ENCODE measurements around the gene CZIB.
"Not testable (repeated sequence)": the region's sequence is repeated elsewhere in the genome, so short reads cannot be mapped to it uniquely, and the experiment has no call there.

The CZIB gene

DNA sequence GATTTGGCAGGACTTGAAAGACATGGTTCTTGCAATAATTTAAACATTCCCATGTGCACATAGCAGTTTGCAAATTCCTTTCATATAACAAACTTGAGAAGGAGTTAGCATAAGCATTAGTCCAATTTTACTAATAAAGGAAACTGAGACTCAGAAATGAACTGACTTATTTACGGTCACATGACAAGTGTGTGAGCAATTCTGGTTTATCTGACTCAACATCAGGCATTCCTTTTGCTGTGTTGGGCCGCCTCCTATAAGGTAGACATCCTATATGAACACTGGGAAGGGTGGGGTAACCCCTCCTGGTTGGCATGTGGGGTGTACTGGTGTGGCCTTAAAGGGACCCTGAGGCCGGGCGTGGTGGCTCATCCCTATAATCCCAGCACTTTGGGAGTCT, 32.3 kb downstream of the CZIB start:
- peak; percentile 35 for DNase-seq (ENCODE audit: low read depth)

GRCh38 chr1:53187401-53187800, 33.0 kb downstream of the CZIB start:
- DNase-seq (ENCODE audit: low read depth), result peak; percentile 32

GRCh38 chr1:53186533-53186932, 33.9 kb downstream of the CZIB start:
- peak; percentile 47 for DNase-seq (ENCODE audit: low read depth)

DNA sequence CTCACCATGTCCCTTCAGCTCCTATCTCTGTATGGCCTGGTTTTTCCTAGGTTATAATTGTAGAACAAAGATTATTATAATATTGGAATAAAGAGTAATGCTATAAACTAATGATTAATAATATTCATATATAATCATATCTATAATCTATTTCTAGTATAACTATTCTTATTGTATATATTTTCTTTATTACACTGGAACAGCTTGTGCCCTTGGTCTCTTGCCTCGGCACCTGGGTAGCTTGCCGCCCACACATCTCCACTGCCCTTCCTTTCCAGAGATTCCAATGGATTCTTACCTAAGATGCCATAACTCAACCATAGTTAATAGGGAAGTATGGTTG, 34.5 kb downstream of the CZIB start:
- not testable (repeated sequence) for DNase-seq (ENCODE audit: low read depth)

- peak; percentile 93 for DNase-seq (ENCODE audit: low read depth)
Observed at GRCh38 chr1:53183095-53183990, 37.1 kb downstream of the CZIB start.

GRCh38 chr1:53182716-53183094, 37.7 kb downstream of the CZIB start:
- DNase-seq (ENCODE audit: low read depth), result no peak

DNA sequence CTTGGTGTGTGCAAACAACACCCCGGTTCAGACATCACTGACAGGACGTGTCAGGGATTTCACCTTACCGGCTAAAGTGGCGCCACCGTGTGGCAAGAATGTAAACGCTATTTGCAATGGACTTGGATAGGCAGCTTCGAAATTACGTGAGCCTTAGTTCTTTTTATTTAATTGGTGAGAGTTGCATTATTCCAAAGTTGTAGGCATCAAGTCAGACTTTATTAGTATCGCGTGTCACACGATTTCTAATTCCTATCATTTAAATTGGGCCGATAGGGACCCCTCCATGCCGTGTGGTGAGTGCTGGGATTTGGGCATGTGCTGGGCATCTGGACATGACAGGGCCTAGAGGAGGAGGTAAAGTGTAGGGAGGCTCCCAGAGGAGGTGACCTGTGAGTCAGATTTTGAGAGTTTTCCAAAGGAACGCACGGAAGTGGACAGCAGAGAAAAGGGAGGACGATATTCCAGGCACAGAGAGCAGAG, 38.3 kb downstream of the CZIB start:
- DNase-seq (ENCODE audit: low read depth), result peak; percentile 77

DNA sequence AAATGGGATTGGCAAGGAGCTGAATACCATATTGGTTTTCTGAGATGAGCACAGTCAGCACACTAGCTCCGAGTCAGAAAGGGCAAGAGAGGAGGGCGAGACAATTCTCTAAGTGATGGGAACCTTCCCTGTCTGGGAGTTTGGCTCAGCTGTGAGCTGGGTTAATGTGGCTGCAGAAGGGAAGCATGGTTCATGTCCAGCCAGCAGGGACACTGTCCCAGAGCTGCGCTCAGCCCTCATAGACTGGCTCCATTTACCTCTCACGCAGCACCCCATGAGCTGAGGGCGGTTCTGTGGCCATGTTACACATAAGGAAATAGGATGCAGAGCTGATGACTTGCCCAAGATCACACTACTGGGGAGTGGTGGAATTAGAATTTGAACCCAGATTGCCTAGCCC, 39.5 kb downstream of the CZIB start:
- no peak for DNase-seq (ENCODE audit: low read depth)

DNA sequence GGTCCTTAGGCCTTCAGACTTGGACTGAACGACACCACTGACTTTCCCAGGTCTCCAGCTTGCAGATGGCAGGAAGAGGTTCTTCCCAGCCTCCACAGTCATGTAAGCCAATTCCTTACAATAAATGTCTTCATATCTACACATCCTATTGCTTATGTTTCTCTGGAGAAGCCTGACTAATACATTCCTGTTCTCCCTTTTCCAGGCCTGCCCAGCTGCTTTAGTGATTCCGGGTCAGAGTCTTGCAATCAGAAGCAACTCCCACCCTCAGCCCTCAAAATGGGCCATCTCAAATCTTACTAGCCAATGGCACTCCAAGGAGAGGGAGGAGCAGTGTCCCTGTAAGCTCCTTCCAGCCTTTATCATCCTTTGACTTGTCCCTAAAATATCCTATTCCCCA, 40.2 kb downstream of the CZIB start:
- DNase-seq (ENCODE audit: low read depth), result peak; percentile 85

- DNase-seq (ENCODE audit: low read depth), result peak; percentile 50
Observed at GRCh38 chr1:53176452-53177208, 43.8 kb downstream of the CZIB start.

GRCh38 chr1:53174971-53175913, 45.2 kb downstream of the CZIB start:
- peak; percentile 83 for DNase-seq (ENCODE audit: low read depth)

GRCh38 chr1:53172426-53173128, 47.9 kb downstream of the CZIB start:
- peak; percentile 96 for DNase-seq (ENCODE audit: low read depth)

- DNase-seq (ENCODE audit: low read depth), result no peak
Observed at GRCh38 chr1:53166912-53167311, 53.5 kb downstream of the CZIB start.

DNA sequence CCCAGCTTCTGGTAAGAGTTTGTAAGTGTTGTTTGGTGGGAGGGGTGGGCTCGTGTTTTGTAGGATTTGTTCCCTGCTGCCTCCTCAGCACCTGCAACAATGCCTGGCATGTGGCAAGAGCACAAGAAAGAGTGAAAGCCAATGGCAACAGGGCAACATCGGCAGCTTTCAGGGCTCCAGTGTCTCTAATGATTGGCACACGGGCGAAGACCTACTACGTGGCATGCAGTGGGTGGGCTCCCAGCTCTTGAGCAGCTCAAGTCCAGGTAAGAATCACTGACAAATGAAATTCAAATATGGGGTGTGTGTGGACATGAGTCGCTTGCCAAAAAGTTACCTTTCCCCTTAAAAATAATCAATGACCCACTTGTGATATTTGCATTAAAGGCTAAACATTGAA, 54.1 kb downstream of the CZIB start:
- DNase-seq (ENCODE audit: low read depth), result no peak

- no peak for DNase-seq (ENCODE audit: low read depth)
Observed at GRCh38 chr1:53165408-53165961, 54.9 kb downstream of the CZIB start.

Data from EH (cell line).